ENCODE measurements around the gene BLMH. TPM values are rescaled to one million over a fixed set of nuclear protein-coding genes. Genes with fewer than 3 reads are reported as not detected.

BLMH gene, protein sequence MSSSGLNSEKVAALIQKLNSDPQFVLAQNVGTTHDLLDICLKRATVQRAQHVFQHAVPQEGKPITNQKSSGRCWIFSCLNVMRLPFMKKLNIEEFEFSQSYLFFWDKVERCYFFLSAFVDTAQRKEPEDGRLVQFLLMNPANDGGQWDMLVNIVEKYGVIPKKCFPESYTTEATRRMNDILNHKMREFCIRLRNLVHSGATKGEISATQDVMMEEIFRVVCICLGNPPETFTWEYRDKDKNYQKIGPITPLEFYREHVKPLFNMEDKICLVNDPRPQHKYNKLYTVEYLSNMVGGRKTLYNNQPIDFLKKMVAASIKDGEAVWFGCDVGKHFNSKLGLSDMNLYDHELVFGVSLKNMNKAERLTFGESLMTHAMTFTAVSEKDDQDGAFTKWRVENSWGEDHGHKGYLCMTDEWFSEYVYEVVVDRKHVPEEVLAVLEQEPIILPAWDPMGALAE
- total RNA-seq, result 10 to 100 TPM; 14.6 to 20.6 (median 17.3) TPM
- polyA plus RNA-seq, result 11.1 TPM
- long read RNA-seq, donor 1, transcript BLMH-201 (12 exons, 2,365 nt), result major isoform, 47 of 54 reads
- long read RNA-seq, donor 1, partial matches to known transcripts, result 2 of 54 reads
- long read RNA-seq, donor 1, other reads (novel, unspliced or antisense), result 5 of 54 reads
- long read RNA-seq, donor 2, transcript BLMH-201 (12 exons, 2,365 nt), result major isoform, 10 of 12 reads
- long read RNA-seq, donor 2, partial matches to known transcripts, result 0 of 12 reads
- long read RNA-seq, donor 2, other reads (novel, unspliced or antisense), result 2 of 12 reads
- long read RNA-seq, donor 3, transcript BLMH-201 (12 exons, 2,365 nt), result major isoform, 78 of 90 reads
- long read RNA-seq, donor 3, partial matches to known transcripts, result 7 of 90 reads
- long read RNA-seq, donor 3, other reads (novel, unspliced or antisense), result 4 of 90 reads
- long read RNA-seq, donor 4, transcript BLMH-201 (12 exons, 2,365 nt), result major isoform, 19 of 22 reads
- long read RNA-seq, donor 4, partial matches to known transcripts, result 1 of 22 reads
- long read RNA-seq, donor 4, other reads (novel, unspliced or antisense), result 2 of 22 reads

DNA sequence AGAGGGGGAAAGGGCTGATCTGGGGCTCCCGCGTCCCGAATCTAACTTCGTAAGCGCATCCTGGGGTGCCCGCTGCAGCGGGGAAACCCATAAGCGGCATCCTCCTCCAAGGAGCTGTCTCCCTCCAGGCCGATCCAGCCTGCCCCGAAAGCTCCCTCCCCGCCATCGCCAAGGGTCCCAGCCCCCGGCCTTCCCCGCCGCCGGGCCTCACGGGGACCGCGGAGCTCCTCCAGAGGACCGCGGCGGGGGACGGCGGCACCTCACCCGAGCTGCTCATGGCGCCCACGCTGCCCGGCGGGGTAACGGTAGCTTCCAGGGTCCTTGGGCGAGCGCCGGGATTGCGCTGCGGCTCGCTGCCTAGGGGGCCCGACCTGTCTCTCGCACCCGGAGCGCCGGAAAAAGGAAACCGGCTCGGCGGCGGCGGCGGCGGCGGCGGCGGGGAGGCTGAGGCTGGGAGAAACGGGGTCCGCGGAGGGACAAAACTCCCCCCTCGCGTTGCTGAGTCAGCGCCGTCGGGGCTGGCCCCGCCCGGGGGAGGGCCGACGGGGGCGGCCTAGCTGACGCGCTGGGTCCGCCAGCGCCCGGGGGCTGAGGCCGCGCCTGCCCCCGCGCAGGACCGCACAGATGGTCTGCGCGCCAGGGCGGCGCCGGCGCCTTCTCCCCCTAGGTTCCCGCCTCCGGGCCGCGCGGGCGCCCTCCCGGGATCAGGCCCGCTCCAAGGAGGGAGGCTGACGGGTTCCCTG, at the start of gene BLMH:
BLMH (minus strand) TSS at position 402 of the 743 bp plus-strand sequence; CDS start at position 277, 125 bp downstream.
- DNase-seq, result peak; percentile 87 to 95 (median 94)
- Histone ChIP-seq H3K4me3 (ENCODE audit: low read length) (peak within 1 kb of the TSS; percentile 90), H3K27me3 (ENCODE audit: control insufficient read depth, insufficient read depth) (no peaks in the 10 kb centered on the region), H3K27ac (ENCODE audit: low read length) (peak within 1 kb of the TSS; percentile 46), H3K9me3 (ENCODE audit: control insufficient read depth, low read length) (no peaks in the 10 kb centered on the region), H3K4me1 (ENCODE audit: control insufficient read depth, insufficient read depth, low read length) (no peaks in the 10 kb centered on the region)
- intact Hi-C loops (cut with DNase I), result no loop called here
- under 1% methylated on average over 89 of the region's 89 CpGs for WGBS
- ATAC-seq, result peak; percentile 98 to 99

DNA sequence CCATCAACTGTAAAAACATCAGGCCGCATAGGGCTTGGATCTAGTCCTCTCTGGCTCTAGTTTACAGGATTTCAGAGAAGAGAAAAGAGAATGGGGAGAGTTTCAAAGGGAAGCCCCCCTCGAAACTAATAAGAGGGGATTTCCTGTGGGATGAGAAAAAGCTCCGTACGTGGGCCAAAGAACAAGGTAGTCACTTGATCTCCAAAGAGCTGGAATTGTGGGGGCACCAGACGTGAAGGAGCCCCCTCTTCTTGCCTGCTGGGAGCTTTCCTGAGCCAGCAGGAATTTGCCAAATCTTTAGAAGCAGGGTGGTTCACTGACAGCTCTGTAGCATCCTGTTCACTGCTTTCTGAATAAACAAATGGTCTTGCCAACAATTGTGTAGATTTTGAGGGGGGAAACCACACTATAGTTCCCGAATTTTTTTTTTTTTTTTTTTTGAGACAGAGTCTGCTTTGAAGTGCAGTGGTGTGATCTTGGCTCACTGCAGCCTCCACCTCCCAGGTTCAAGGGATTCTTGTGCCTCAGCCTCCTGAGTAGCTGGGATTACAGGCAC, 49.1 kb upstream of the BLMH start:
- ATAC-seq, result peak; percentile 50 to 74
- Histone ChIP-seq H3K4me3 (ENCODE audit: low read length) (no peak overlapping the region), H3K4me1 (ENCODE audit: control insufficient read depth, insufficient read depth, low read length) (peaks cover 11% of the 10 kb centered on the region), H3K9me3 (ENCODE audit: control insufficient read depth, low read length) (no peaks in the 10 kb centered on the region), H3K27me3 (ENCODE audit: control insufficient read depth, insufficient read depth) (no peaks in the 10 kb centered on the region), H3K27ac (ENCODE audit: low read length) (peak overlapping the region; percentile 87)
- intact Hi-C loops (cut with DNase I), result loop anchor here in 1 of 4 donors (5.0 kb wide), 1 partner anchor 36 kb away; the partner anchor contains the start of gene CPD
- DNase-seq, result no peak
- WGBS, result 34% methylated on average over 6 of the region's 6 CpGs

DNA sequence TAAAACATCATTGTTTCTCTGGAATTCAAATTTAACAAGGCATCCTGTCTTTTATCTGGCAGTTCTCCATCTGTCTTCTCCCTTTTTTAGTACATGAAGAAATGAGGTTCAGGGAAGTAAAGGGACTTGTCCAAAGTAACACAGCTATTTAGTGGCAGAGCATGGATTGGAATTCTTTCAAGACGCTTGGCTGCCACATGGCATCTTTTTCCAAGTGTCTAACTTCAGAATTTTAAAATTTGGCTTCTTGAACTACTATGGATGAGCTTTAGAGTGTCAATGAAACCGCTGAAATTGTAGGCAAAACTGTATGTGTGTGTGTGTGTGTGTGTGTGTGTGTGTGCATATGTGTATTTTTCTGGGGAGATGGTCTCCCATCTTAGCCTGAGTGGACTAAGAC, 47.3 kb upstream of the BLMH start:
- Histone ChIP-seq H3K4me3 (ENCODE audit: low read length) (no peak overlapping the region), H3K4me1 (ENCODE audit: control insufficient read depth, insufficient read depth, low read length) (peaks cover under 1% of the 10 kb centered on the region), H3K27ac (ENCODE audit: low read length) (no peak overlapping the region), H3K27me3 (ENCODE audit: control insufficient read depth, insufficient read depth) (no peaks in the 10 kb centered on the region), H3K9me3 (ENCODE audit: control insufficient read depth, low read length) (no peaks in the 10 kb centered on the region)
- no peak for DNase-seq
- WGBS, result 85% methylated on average over 2 of the region's 2 CpGs
- intact Hi-C loops (cut with DNase I), result loop anchor here in 1 of 4 donors (10.0 kb wide), 1 partner anchor 234 kb away; no protein-coding TSS in a partner anchor
- ATAC-seq, result no peak

DNA sequence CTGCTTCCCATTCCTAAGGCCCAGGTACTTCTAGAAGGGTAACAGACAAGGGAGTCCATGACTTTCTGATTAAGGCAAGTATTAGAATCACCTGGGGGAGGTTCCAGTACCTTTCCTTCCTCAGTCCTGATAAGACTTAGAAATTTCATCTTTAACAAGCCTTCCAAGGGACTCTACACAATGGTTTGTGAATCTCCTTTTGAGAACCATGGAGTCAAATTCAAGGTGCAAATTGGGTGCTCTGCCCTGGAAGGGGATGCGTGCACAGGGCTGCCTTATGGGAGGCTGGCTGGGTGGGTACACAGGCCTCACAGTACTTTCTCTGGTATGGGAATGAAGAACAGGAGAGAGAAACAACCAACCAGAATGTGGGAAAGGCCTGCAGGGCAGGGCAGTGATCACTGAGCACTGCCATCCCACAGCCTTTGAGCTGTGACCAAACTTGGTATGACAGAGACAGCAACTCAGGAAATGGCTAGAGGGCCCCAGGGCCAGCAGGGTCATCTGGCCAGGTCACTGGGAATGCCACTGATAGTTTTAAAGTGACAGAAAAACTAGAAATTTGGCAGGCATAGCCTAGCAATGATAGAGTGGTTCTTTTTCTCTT, 45.8 kb upstream of the BLMH start:
- ATAC-seq (no peak), DNase-seq (no peak)
- Histone ChIP-seq H3K4me1 (ENCODE audit: control insufficient read depth, insufficient read depth, low read length) (no peaks in the 10 kb centered on the region), H3K9me3 (ENCODE audit: control insufficient read depth, low read length) (no peaks in the 10 kb centered on the region), H3K27ac (ENCODE audit: low read length) (no peak overlapping the region), H3K27me3 (ENCODE audit: control insufficient read depth, insufficient read depth) (no peaks in the 10 kb centered on the region), H3K4me3 (ENCODE audit: low read length) (no peak overlapping the region)
- intact Hi-C loops (cut with DNase I), result loop anchor here in 1 of 4 donors (10.0 kb wide), 1 partner anchor 233 kb away; no protein-coding TSS in a partner anchor
- 98% methylated on average over 1 of the region's 1 CpG for WGBS

DNA sequence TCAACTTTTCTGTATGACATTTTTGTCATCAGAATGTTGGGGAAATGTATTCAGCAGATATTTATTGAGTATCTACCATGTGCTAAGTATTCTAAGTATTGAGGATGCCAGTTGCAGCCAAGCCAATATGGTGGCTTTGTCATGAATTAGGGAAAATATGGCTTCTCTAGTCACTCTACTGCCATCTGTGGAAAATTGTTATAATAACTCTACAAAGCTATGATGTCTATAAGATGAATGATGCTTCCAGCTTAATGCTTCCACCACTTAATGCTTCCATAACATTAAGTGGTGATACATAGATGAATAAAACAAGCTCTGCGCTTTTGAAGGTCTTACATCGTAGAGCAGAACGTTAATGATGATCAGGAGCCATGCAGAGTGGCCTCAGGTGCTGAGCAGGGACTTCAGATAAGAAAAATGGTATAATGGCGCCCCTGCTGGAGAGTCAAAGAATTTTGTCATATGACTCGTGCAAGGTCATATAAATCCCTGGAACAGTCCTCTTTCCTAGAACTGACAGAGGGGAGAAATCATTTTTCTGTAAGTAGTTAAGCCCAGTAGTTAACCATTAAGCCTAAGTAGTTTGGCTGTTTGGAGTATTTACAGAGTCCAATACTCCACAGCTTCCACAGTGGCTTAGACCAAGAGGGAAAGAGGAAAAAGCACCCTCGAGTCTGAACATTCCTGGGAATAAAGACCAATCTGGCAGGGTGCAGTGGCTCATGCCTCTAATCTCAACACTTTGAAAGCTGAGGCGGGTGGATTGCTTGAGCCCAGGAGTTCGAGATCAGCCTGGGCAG, 44.8 kb upstream of the BLMH start:
- DNase-seq (no peak), ATAC-seq (no peak)
- no peak overlapping the region for H3K4me3 ChIP-seq (ENCODE audit: low read length)
- no peaks in the 10 kb centered on the region for H3K9me3 ChIP-seq (ENCODE audit: control insufficient read depth, low read length)
- H3K27me3 ChIP-seq (ENCODE audit: control insufficient read depth, insufficient read depth), result no peaks in the 10 kb centered on the region
- H3K27ac ChIP-seq (ENCODE audit: low read length), result no peak overlapping the region
- no peaks in the 10 kb centered on the region for H3K4me1 ChIP-seq (ENCODE audit: control insufficient read depth, insufficient read depth, low read length)
- intact Hi-C loops (cut with DNase I), result loop anchor here in 1 of 4 donors (10.0 kb wide), 1 partner anchor 232 kb away; no protein-coding TSS in a partner anchor
- 56% methylated on average over 8 of the region's 8 CpGs for WGBS

DNA sequence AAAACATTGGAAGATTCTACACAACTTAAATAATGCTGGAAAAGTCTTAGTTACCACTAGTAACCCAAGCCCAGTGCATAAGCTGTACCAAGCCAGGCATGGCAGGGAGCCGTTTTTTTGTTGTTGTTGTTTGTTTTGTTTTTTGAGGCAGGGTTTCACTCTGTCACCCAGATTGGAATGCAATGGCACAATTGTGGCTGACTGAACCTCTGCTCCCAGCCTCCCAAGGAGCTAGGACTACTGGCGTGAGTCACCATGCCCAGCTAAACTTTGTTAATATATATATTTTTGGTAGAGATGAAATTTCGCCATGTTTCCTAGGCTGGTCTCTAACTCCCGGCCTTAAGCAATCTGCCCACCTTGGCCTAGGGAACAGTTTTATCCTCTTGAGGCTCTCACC, 42.7 kb upstream of the BLMH start:
- no peak for DNase-seq
- H3K4me3 ChIP-seq (ENCODE audit: low read length), result no peak overlapping the region
- 91% methylated on average over 4 of the region's 4 CpGs for WGBS
- no peaks in the 10 kb centered on the region for H3K4me1 ChIP-seq (ENCODE audit: control insufficient read depth, insufficient read depth, low read length)
- ATAC-seq, result no peak
- no peaks in the 10 kb centered on the region for H3K9me3 ChIP-seq (ENCODE audit: control insufficient read depth, low read length)
- intact Hi-C loops (cut with DNase I), result loop anchor here in 1 of 4 donors (10.0 kb wide), 1 partner anchor 230 kb away; no protein-coding TSS in a partner anchor
- no peaks in the 10 kb centered on the region for H3K27me3 ChIP-seq (ENCODE audit: control insufficient read depth, insufficient read depth)
- H3K27ac ChIP-seq (ENCODE audit: low read length), result no peak overlapping the region

DNA sequence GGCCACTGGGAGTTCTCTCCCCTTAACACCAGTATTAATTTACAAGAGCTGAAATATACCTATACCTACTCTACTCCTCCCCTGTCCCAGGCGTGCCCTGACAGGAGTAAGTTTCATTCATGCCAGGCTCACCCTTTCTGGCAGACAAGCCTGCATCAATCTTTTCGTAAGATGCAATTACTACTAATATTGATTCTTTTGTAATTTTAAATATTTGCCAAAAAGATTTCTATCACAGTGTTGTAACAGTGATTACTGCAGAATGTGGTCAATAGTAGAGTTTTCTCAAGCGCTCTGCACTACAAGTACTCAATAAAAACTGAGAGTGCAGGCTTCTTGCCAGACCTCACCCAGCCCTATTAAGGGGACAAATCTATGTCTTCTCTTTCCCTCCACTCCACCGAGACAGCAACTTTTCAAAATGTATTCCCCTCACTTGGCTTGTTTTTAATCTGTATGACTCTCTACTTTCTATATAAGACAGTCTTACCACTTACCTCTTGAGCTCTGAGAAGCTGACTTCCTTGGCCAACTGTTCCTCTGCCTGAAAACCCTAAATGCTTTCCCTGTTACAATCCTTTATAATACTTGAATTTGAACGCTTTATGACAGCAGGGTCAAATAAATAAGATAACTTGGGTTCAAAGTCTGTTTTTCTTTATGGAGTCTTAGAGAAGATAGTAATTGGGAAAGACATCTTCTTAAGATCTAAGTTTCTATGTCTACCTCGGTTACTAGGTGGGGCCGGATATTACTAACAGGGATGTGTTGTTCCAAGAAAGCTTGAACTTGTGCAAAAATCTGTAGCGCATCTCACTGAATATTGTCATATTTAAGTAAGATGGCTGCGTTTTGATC, 42.0 kb upstream of the BLMH start, which contains the start of gene TMIGD1:
TMIGD1 (minus strand) TSS at position 555 of the 858 bp plus-strand sequence. CDS start 1,924 bp downstream, outside the sequence.
- Histone ChIP-seq H3K9me3 (ENCODE audit: control insufficient read depth, low read length) (no peaks in the 10 kb centered on the region), H3K27me3 (ENCODE audit: control insufficient read depth, insufficient read depth) (no peaks in the 10 kb centered on the region), H3K4me3 (ENCODE audit: low read length) (no peak within 1 kb of the TSS), H3K4me1 (ENCODE audit: control insufficient read depth, insufficient read depth, low read length) (no peaks in the 10 kb centered on the region), H3K27ac (ENCODE audit: low read length) (no peak within 1 kb of the TSS)
- DNase-seq (no peak), ATAC-seq (no peak)
- 94% methylated on average over 9 of the region's 9 CpGs for WGBS
- intact Hi-C loops (cut with DNase I), result loop anchor here in 1 of 4 donors (10.0 kb wide), 1 partner anchor 229 kb away; no protein-coding TSS in a partner anchor

DNA sequence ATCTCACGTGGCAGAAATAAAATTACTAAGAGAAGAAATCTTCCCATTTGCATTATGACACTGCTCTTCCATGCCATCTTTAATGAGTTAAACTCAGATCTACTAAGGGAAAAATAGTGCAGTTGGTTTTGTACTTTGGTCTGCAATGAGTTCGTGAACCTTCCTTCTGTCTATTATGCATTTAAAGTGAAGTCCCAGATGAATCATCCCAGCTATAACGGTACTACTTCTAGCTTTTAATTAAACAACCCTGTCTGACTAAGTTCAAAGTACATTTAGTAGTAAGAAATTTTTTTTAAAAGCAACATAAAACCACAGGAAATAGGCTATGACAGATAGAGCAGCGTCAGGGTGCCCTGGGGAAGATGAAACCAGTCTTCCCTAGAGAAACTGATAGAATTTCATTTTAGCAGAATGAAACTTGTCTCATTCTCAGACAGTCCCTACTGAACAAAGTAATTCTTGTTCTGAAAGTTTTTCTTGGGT, 40.4 kb upstream of the BLMH start:
- no peak for DNase-seq
- H3K4me1 ChIP-seq (ENCODE audit: control insufficient read depth, insufficient read depth, low read length), result no peaks in the 10 kb centered on the region
- H3K27ac ChIP-seq (ENCODE audit: low read length), result no peak overlapping the region
- no peak overlapping the region for H3K4me3 ChIP-seq (ENCODE audit: low read length)
- no peaks in the 10 kb centered on the region for H3K27me3 ChIP-seq (ENCODE audit: control insufficient read depth, insufficient read depth)
- intact Hi-C loops (cut with DNase I), result loop anchor here in 1 of 4 donors (10.0 kb wide), 1 partner anchor 227 kb away; no protein-coding TSS in a partner anchor
- WGBS, result 50% methylated on average over 4 of the region's 4 CpGs
- no peaks in the 10 kb centered on the region for H3K9me3 ChIP-seq (ENCODE audit: control insufficient read depth, low read length)
- ATAC-seq, result no peak

Measured in right cardiac atrium (tissue), 5 donors.